ENCODE data around the gene MELTF. TPM values are rescaled to one million over a fixed set of nuclear protein-coding genes. Genes with fewer than 3 reads are reported as not detected.

The MELTF gene
- total RNA-seq, 4 donors from 2014 or later: 3.2 to 5.9 (median 3.9) TPM

DNA sequence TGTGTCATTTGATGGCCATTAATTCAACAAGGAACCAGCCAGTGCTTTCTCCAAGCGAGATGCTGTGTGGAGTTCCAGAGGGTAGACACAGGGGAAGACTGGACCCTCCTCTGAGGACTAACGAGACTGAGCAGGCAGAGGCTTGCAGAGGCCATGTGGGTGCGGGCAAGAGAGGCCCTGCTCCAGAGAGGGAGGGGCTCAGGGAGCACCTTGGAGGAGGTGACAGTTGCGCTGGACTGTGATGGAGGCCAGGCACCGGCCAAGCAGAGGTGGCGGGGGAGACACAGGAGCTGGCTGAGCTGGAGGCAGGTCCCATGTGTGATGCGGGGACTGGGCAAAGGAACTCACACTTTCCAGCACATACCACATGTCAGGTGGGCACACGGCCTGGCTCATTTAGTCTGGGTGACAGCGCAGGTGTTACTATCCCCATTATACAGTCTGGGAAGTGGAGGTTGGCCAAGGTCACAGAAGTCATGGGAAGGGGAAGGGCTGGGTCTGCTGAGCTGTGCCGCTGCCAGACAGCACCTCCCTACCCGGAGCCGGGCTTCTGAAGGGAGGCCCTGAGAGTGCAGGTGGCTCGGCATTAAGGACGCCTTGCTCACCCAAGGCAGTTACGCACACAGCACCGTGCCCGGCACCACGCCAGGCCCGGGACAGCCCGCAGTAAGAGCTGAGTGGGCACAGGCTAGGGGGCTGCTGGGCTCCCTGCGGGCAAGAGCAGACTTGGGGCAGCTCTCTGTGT is 3.7 kb downstream of the MELTF start:
- intact Hi-C loops (cut with DNase I): no loop called here
- Histone ChIP-seq H3K4me1 (peaks cover 8 to 32% (median 13%) of the 10 kb centered on the region in 3 donors), H3K9me3 (no peaks in the 10 kb centered on the region), H3K27me3 (peaks cover 0 to 48% (median 0%) of the 10 kb centered on the region in 4 donors), H3K4me3 (no peak overlapping the region), H3K36me3 (no peaks in the 10 kb centered on the region), H3K27ac (no peak overlapping the region)
- no peak for DNase-seq
- 85 to 88% methylated on average over 5 to 8 of the region's 21 CpGs for WGBS, 2 donors
- TF ChIP-seq CTCF (IDR thresholded peaks at IDR 0.05) (no peak), POLR2A (IDR thresholded peaks at IDR 0.05) (no peak)

DNA sequence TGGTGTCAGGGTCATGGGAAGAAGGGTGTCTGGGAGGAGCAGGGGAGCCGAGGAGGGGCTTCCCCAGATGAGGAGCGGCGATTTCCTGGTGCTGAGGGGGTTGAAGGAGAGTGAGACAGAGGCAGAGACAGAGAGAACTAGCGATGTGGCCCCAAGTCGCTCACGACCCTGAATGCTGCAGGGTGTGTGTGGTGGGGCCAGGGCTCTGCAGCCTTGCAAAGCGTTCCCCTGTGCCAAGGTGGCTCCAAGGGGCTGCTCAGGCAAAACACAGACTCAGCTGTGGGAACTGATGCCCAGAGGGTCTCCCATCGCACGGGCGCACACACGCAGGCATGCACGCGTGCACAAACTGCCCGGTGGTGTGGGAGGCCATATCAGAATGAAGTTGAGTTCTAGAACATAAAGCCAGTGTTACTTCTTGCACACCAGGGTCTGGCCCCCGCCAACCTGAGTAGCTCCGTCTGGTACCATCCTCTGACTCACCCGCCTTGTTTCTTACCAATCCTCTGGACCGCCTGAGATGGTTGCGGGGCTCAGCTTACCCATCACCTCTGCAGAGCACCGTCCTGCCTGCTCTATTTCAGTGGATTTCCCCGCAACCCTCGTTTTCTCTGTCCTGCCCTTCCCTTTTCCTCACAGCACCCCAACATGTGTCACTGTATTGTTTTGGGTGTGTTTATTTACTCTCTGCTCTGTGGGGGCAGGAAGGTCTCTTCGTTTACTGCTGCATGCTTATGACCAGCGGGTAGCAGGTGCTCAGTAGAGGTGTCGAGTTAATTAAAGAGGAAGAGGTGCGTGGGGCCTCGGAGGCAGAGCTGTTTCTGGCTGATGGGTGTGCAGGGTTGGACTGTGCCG is 4.5 kb downstream of the MELTF start:
- TF ChIP-seq POLR2A (IDR thresholded peaks at IDR 0.05): no peak
- TF ChIP-seq CTCF (IDR thresholded peaks at IDR 0.05): no peak
- intact Hi-C loops (cut with DNase I): no loop called here
- WGBS, 2 donors: 89 to 92% methylated on average over 25 to 26 of the region's 28 CpGs
- no peaks in the 10 kb centered on the region for H3K36me3 ChIP-seq
- H3K4me3 ChIP-seq: no peak overlapping the region
- DNase-seq: no peak
- peaks cover 7 to 24% (median 13%) of the 10 kb centered on the region in 3 donors for H3K4me1 ChIP-seq
- no peaks in the 10 kb centered on the region for H3K9me3 ChIP-seq
- H3K27ac ChIP-seq: no peak overlapping the region
- peaks cover 0 to 48% (median 0%) of the 10 kb centered on the region in 4 donors for H3K27me3 ChIP-seq

DNA sequence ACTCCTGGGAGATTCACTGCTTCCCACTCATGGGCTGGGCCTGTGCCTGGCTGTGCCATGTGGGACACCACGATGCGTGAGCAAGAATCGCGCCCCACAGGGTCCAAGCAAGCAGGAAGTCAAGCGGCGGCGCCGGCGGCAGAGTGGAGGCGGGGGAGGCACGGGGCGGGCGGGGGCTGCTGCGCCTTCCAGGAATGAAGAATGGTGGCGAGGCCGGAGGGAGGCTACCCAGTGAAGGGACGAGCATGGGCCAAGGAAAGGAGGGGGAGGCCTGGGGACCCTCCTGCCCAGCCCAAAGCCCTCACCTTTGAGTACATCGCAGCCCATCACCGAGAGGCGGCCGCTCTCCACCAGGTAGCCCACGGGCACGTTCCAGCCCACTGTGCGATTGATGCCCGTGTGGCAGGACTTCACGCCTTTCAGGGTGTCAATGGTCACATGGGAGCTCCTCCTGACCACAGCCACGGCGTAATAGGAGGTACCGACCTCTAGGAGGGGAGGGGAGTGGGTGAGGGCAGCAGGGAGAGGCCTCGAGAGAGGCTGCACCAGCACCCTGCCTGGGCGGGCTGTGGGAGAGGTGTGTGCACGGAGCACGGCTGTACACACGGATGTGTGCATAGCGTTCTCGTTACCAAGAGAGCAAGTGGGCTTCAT is 5.5 kb downstream of the MELTF start:
- DNase-seq: no peak
- intact Hi-C loops (cut with DNase I): no loop called here
- 71 to 87% methylated on average over 15 to 18 of the region's 36 CpGs for WGBS, 2 donors
- Histone ChIP-seq H3K9me3 (no peaks in the 10 kb centered on the region), H3K36me3 (no peaks in the 10 kb centered on the region), H3K4me3 (no peak overlapping the region), H3K27ac (no peak overlapping the region), H3K4me1 (peaks cover 3 to 14% (median 5%) of the 10 kb centered on the region in 3 donors), H3K27me3 (peaks cover 0 to 40% (median 0%) of the 10 kb centered on the region in 4 donors)
- TF ChIP-seq POLR2A (IDR thresholded peaks at IDR 0.05) (no peak), CTCF (IDR thresholded peaks at IDR 0.05) (no peak)

DNA sequence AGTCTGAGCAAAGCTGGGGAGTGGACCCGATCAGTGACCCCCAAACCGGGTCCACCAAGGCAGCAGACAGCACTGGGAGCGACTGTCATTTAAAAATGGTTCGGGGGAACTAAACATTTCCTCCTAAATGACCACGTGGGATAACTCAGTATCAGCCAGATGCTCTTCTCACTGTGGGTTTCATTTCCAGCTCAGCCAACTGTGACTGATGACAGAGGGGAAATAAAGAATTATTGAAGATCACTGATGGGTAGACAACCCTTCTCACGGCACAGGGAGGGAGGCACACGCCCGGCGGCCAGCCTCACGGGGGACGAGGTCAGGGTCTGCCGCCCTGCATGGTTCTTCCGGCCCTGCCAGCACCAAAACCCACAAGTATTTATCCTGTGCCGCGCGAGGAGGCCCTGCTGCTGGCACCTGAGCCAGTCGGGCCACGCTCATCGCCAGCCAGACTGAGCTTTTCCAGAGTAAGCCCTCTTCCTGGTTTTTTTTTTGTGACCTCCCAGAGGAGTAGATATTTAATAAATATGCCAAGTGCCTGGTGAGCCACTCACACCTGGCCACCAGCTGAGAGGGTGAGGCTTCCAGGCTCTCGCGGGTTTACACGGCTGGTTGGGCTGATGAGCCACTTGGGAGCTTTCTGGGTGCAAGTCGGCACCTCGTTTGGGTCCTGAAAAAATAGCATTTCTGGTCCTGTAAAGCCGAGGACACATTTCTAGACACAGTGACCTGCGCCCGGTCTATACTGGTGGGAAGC is 6.2 kb downstream of the MELTF start:
- Histone ChIP-seq H3K27ac (no peak overlapping the region), H3K4me3 (peak overlapping the region in 1 of 4 donors; percentile 26)
- 59 to 63% methylated on average over 17 to 23 of the region's 27 CpGs for WGBS, 2 donors

More for the DNA sequence above, 6.2 kb downstream of the MELTF start:
- H3K4me1 ChIP-seq: peaks cover 0 to 7% (median 0%) of the 10 kb centered on the region in 3 donors
- H3K36me3 ChIP-seq: no peaks in the 10 kb centered on the region
- DNase-seq: no peak
- no peaks in the 10 kb centered on the region for H3K9me3 ChIP-seq
- H3K27me3 ChIP-seq: peaks cover 0 to 33% (median 0%) of the 10 kb centered on the region in 4 donors
- no peak for TF ChIP-seq CTCF (IDR thresholded peaks at IDR 0.05)
- no peak for TF ChIP-seq POLR2A (IDR thresholded peaks at IDR 0.05)
- intact Hi-C loops (cut with DNase I): no loop called here
